Psoas muscle (tissue), 8 donors: ENCODE results near the gene RFC3. TPM values are rescaled to one million over a fixed set of nuclear protein-coding genes. Genes with fewer than 3 reads are reported as not detected.

Experiments used
- ATAC-seq, 4 donors: fragments of 200-7000 bp; cut with Tn5 transposase; one replicate each; pipeline ENCODE4 v1.9.1; 2020; ENCODE audit warnings: moderate library complexity in 3 of 4, mild to moderate bottlenecking in 2 of 4
- DNase-seq, 2 donors: peaks; one replicate each; pipeline ENCODE4 v3.0.0-alpha.2; 2020
- H3K27ac ChIP-seq: fragments of 200-600 bp; one replicate; pipeline ENCODE4 v1.8.0; 2022
- H3K27me3 ChIP-seq, 3 donors: fragments of 200-600 bp in 1 of 3; one replicate each; pipeline versions ENCODE4 v1.6.1 to v1.8.0; 2013 to 2022; ENCODE audit warnings: low read length in 2 of 3, mild to moderate bottlenecking in 2 of 3, moderate library complexity in 1 of 3; ENCODE audit not compliant: insufficient read depth in 3 of 3
- H3K36me3 ChIP-seq, 2 donors: fragments of 200-600 bp in 1 of 2; one replicate each; pipeline versions ENCODE4 v1.6.1 to v1.8.0; 2013 to 2022; ENCODE audit warnings: low read depth in 1 of 2, mild to moderate bottlenecking in 1 of 2, moderate library complexity in 1 of 2; ENCODE audit not compliant: insufficient read depth in 1 of 2
- H3K4me1 ChIP-seq: fragments of 200-600 bp; one replicate; pipeline ENCODE4 v1.8.0; 2022
- H3K4me3 ChIP-seq: fragments of 200-600 bp; one replicate; pipeline ENCODE4 v1.8.0; 2022; ENCODE audit warnings: mild to moderate bottlenecking
- H3K9me3 ChIP-seq: fragments of 200-600 bp; one replicate; pipeline ENCODE4 v1.8.0; 2022
- CTCF ChIP-seq: fragments of 200-600 bp; IDR thresholded peaks from one replicate; pipeline ENCODE4 v1.8.0; 2022; ENCODE audit warnings: antibody characterized with exemption
- WGBS, 3 donors: extraction: QIAGEN DNeasy Blood & Tissue Kit; methylation state at CpG; one replicate each; pipeline versions ENCODE4 v1.1.6 to v1.1.7; 2013; 5-methylcytosine and 5-hydroxymethylcytosine counted together
- intact Hi-C, 2 donors: fragments of 100-400 bp; cut with DNase I; formaldehyde crosslinking; loops; one replicate each; pipeline versions ENCODE4 v1.11.0 to v1.14.2; 2022
- polyA plus RNA-seq, 3 donors: library from polyadenylated mRNA; stranded (reverse); fragments of 200-250 nt; gene quantifications; one replicate each; pipeline ENCODE4 v1.2.3, GENCODE V29; 2013
- total RNA-seq, 4 donors: library from RNA; stranded (reverse); fragmentation: NEBNext Ultra II Directional in 2 of 4; extraction: Animal tissue kit (Norgen Biotek cat#: 25700) in 2 of 4; gene quantifications; one replicate each; pipeline versions ENCODE4 v1.2.1 to v1.2.4, GENCODE V29; 2021 to 2023
- donor health status: healthy with polysubstance abuse.
- donor health status: DM: no; HTN: no; CAD: no; lungs with moderate emphysema.
- donor health status: Bipolar disorder and iron deficiency.
- donor health status: healthy.
- donor health status: DM: yes; HTN: yes; CAD: no.
- donor health status: DM: no; HTN: no; CAD: no.
- donor health status: DM: no; HTN: no; CAD: no.
- donor health status: DM: yes; HTN: yes; CAD: no.

RFC3 gene
- total and polyA plus RNA-seq, 7 donors = 1.6 to 3.8 (median 2.7) TPM

- H3K4me1 ChIP-seq = no peaks in the 10 kb centered on the region
- WGBS, 3 donors = 17 to 25% (median 20%) methylated on average over 5 of the region's 5 CpGs
- no peaks in the 10 kb centered on the region for H3K9me3 ChIP-seq
- peaks cover 3 to 14% of the 10 kb centered on the region in 2 donors for H3K36me3 ChIP-seq
- H3K4me3 ChIP-seq = peak overlapping the region; percentile 86
- DNase-seq (no peak), ATAC-seq (peak in 2 of 4 donors; percentile 18 to 22)
- intact Hi-C loops = no loop called here
- H3K27me3 ChIP-seq = no peaks in the 10 kb centered on the region
- no peak for TF ChIP-seq CTCF
- peak overlapping the region; percentile 69 for H3K27ac ChIP-seq
These were observed 442 bp upstream of the RFC3 start for GRCh38 chr13:33817513-33817900.

GRCh38 chr13:33825083-33825482 lies 7.1 kb downstream of the RFC3 start:
- no peaks in the 10 kb centered on the region for H3K4me1 ChIP-seq
- H3K27ac ChIP-seq = no peak overlapping the region
- peaks cover 3 to 42% of the 10 kb centered on the region in 2 donors for H3K36me3 ChIP-seq
- DNase-seq (no peak), ATAC-seq (no peak)
- H3K4me3 ChIP-seq = no peak overlapping the region
- intact Hi-C loops = no loop called here
- no peaks in the 10 kb centered on the region for H3K9me3 ChIP-seq
- WGBS, 3 donors = 94 to 99% (median 95%) methylated on average over 4 of the region's 4 CpGs
- no peaks in the 10 kb centered on the region for H3K27me3 ChIP-seq
- no peak for TF ChIP-seq CTCF

GRCh38 chr13:33827139-33827538 lies 9.2 kb downstream of the RFC3 start:
- H3K27me3 ChIP-seq = no peaks in the 10 kb centered on the region

GRCh38 chr13:33828431-33829129 lies 10.6 kb downstream of the RFC3 start:
- Histone ChIP-seq H3K9me3 (no peaks in the 10 kb centered on the region), H3K4me3 (no peak overlapping the region), H3K4me1 (no peaks in the 10 kb centered on the region), H3K27me3 (no peaks in the 10 kb centered on the region), H3K27ac (no peak overlapping the region), H3K36me3 (peaks cover 3 to 58% of the 10 kb centered on the region in 2 donors)
- no peak for ATAC-seq
- 82 to 84% (median 82%) methylated on average over 7 of the region's 7 CpGs for WGBS, 3 donors
- intact Hi-C loops = no loop called here
- no peak for DNase-seq
- no peak for TF ChIP-seq CTCF

More at GRCh38 chr13:33827139-33827538, 9.2 kb downstream of the RFC3 start:
- intact Hi-C loops = no loop called here
- DNase-seq (no peak), ATAC-seq (no peak)
- H3K4me3 ChIP-seq = no peak overlapping the region
- H3K4me1 ChIP-seq = no peaks in the 10 kb centered on the region
- H3K27ac ChIP-seq = no peak overlapping the region
- WGBS, 3 donors = 96 to 98% (median 98%) methylated on average over 2 of the region's 2 CpGs
- H3K9me3 ChIP-seq = no peaks in the 10 kb centered on the region
- H3K36me3 ChIP-seq = peaks cover 3 to 50% of the 10 kb centered on the region in 2 donors
- TF ChIP-seq CTCF = no peak

GRCh38 chr13:33832872-33833271 lies 14.9 kb downstream of the RFC3 start:
- no peaks in the 10 kb centered on the region for H3K27me3 ChIP-seq
- H3K4me3 ChIP-seq = no peak overlapping the region
- intact Hi-C loops = no loop called here
- peaks cover 3 to 61% of the 10 kb centered on the region in 2 donors for H3K36me3 ChIP-seq
- no peaks in the 10 kb centered on the region for H3K4me1 ChIP-seq
- DNase-seq = no peak
- no peak for ATAC-seq
- no peaks in the 10 kb centered on the region for H3K9me3 ChIP-seq
- 75 to 88% (median 84%) methylated on average over 4 of the region's 4 CpGs for WGBS, 3 donors
- no peak for TF ChIP-seq CTCF
- H3K27ac ChIP-seq = no peak overlapping the region
